K562 (cell line): Measurements from ENCODE around the gene TRIP6. TPM values are rescaled to one million over a fixed set of nuclear protein-coding genes. Genes with fewer than 3 reads are reported as not detected.
A peak's percentile ranks its signal among the peaks of the same experiment; 100 is the strongest.

Experiments used
- HNRNPUL1 ChIP-seq: fragments of 200-400 bp; formaldehyde crosslinking; IDR thresholded peaks from 2 replicates; pipeline ENCODE4 v1.6.1; 2017; ENCODE audit warnings: low read length
- MCM7 ChIP-seq, 2 experiments: fragments of 450-650 bp; IDR thresholded peaks; 2 replicates each; pipeline ENCODE4 v1.6.1; 2016 to 2018
- NRF1 ChIP-seq, 2 experiments: fragments of 450-650 bp; IDR thresholded peaks in 1 of 2; conservative IDR thresholded peaks in 1 of 2; 2 replicates each; pipeline ENCODE4 v1.6.1; 2014; ENCODE audit warnings: mild to moderate bottlenecking in 2 of 2
- SAP30 ChIP-seq: fragments of 200-600 bp; sonication (generic); IDR thresholded peaks from 2 replicates; pipeline ENCODE4 v1.6.1; 2012; ENCODE audit warnings: borderline replicate concordance, low read depth, mild to moderate bottlenecking, moderate library complexity, low read length, control low read depth, inconsistent platforms; ENCODE audit not compliant: insufficient read depth, poor library complexity, severe bottlenecking
- TAL1 ChIP-seq: fragments of 450-650 bp; IDR thresholded peaks from 2 replicates; pipeline ENCODE4 v1.6.1; 2016; ENCODE audit warnings: mild to moderate bottlenecking
- ZFP30 ChIP-seq: fragments of 250-450 bp; sonication (Bioruptor Pico); IDR thresholded peaks from 2 replicates; pipeline ENCODE4 v1.8.0; 2022; ENCODE audit warnings: moderate library complexity, mild to moderate bottlenecking, inconsistent platforms, borderline replicate concordance
- ZNF408 ChIP-seq: fragments of 250-450 bp; sonication (Bioruptor Pico); IDR thresholded peaks from 2 replicates; pipeline ENCODE4 v1.4.0; 2020; ENCODE audit warnings: low read depth, mild to moderate bottlenecking, moderate library complexity
- polyA plus RNA-seq, 8 experiments: library from polyadenylated mRNA; depleted of rRNA in 4 of 8; stranded (reverse) in 5 of 8; unstranded in 3 of 8; fragments of >200 nt; fragmentation: Nextera tagmentation in 2 of 8; fragmentation: Illumina TruSeq in 1 of 8; extraction: Ambion mirVana in 2 of 8; extraction: Trizol in 1 of 8; gene quantifications; 2 replicates each; pipeline versions ENCODE4 v1.2.1 to v1.2.3, GENCODE V29; 2011 to 2014; ENCODE audit warnings: inconsistent platforms in 1 of 8, missing spikeins in 1 of 8
- total RNA-seq, 7 experiments: library from RNA; depleted of rRNA in 6 of 7; stranded (reverse); fragments of >200 nt in 6 of 7; fragmentation: Illumina TruSeq in 2 of 7; extraction: Trizol in 2 of 7; gene quantifications; 2 replicates each; pipeline versions ENCODE4 v1.2.1 to v1.2.3, GENCODE V29; 2011 to 2021; ENCODE audit warnings: low replicate concordance in 1 of 7
- TF ChIP-seq, protein P1 (sequence below): fragments of 450-650 bp; IDR thresholded peaks from 2 replicates; pipeline ENCODE4 v1.7.1; 2018; ENCODE audit warnings: mild to moderate bottlenecking, low read depth; ENCODE audit not compliant: partially characterized antibody
- TF ChIP-seq, protein P2 (sequence below): fragments of 450-650 bp; IDR thresholded peaks from 2 replicates; pipeline ENCODE4 v1.6.1; 2016; ENCODE audit warnings: antibody characterized with exemption
- TF ChIP-seq, protein P3 (sequence below), 3 experiments: IDR thresholded peaks in 2 of 3; conservative IDR thresholded peaks in 1 of 3; 2 replicates each; pipeline ENCODE4 v1.5.1; 2011 to 2012; ENCODE audit warnings: low read length in 3 of 3, mild to moderate bottlenecking in 3 of 3, control low read depth in 2 of 3, improper control_type of control experiment in 1 of 3, inconsistent platforms in 1 of 3, low read depth in 1 of 3, mixed read lengths in 1 of 3, moderate library complexity in 1 of 3; ENCODE audit not compliant: insufficient read depth in 2 of 3
- TF ChIP-seq, protein P4 (sequence below): fragments of 250-450 bp; sonication (Bioruptor Pico); IDR thresholded peaks from 2 replicates; pipeline ENCODE4 v1.6.1; 2021; ENCODE audit warnings: mild to moderate bottlenecking
- TF ChIP-seq, protein P5 (sequence below): fragments of 450-650 bp; IDR thresholded peaks from one replicate; pipeline ENCODE4 v1.6.1; 2018; ENCODE audit warnings: mild to moderate bottlenecking, moderate library complexity; ENCODE audit not compliant: partially characterized antibody
- TF ChIP-seq, protein P6 (sequence below), 3 experiments: fragments of 200-800 bp in 1 of 3; sonication (Bioruptor generic) in 1 of 3; sonication (generic) in 1 of 3; formaldehyde crosslinking in 1 of 3; IDR thresholded peaks; 2 replicates each; pipeline versions ENCODE4 v1.6.1 to v1.8.0; 2016 to 2022; ENCODE audit warnings: mild to moderate bottlenecking in 2 of 3, missing compliant biosample characterization in 2 of 3, missing genetic modification characterization in 2 of 3, missing genetic modification reagents in 1 of 3

TRIP6 gene
- total and polyA plus RNA-seq, 9 of the 15 experiments (the other 6 are each of a cell fraction or from before 2014, with no cell fraction given), result 5.9 to 141 (median 54.0) TPM

DNA sequence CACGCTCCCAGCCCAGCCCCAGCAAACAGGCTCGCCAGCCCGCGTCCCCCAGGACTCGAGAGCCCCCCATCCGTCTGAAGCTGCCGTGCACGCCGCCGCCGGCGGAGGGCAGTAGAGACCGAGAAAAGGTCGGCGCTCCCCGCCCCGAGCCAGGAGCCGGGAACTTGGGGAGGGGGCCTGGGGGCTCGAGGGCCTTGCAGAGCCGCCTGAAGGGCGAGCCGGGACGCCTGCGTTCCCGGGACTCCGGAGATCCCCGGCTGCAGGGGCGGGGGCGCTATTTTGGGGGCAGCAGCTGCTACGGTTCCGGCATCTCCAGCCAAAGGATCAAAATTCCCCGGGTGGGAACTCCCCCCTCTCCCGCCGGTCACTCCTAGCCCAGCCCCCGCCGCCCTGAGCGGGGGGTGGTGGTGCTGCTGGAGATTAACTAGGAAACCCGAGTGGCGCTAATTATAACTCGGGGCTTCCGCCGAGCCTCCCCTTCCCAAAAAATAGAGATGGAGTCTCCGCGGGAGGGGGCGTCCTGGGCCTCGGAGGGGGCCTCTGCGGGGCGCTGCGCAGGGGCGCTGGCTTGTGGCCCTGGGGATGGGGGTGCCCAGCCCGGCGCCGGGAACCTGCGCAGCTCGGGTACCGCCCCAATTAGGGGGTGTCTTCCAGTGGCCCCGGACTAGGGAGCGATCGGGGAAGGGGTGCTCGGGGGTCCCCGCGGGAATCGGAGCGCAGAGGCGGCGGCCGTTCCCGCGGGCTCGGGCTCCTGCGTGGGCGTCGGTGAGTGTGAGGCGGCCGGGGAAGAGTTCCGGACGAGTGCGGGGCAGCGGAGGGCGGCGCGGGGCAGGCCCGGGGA is 27.9 kb downstream of the TRIP6 start (continued):
- TF ChIP-seq, protein P1, sequence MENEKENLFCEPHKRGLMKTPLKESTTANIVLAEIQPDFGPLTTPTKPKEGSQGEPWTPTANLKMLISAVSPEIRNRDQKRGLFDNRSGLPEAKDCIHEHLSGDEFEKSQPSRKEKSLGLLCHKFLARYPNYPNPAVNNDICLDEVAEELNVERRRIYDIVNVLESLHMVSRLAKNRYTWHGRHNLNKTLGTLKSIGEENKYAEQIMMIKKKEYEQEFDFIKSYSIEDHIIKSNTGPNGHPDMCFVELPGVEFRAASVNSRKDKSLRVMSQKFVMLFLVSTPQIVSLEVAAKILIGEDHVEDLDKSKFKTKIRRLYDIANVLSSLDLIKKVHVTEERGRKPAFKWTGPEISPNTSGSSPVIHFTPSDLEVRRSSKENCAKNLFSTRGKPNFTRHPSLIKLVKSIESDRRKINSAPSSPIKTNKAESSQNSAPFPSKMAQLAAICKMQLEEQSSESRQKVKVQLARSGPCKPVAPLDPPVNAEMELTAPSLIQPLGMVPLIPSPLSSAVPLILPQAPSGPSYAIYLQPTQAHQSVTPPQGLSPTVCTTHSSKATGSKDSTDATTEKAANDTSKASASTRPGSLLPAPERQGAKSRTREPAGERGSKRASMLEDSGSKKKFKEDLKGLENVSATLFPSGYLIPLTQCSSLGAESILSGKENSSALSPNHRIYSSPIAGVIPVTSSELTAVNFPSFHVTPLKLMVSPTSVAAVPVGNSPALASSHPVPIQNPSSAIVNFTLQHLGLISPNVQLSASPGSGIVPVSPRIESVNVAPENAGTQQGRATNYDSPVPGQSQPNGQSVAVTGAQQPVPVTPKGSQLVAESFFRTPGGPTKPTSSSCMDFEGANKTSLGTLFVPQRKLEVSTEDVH, result no peak
- TF ChIP-seq, protein P2, sequence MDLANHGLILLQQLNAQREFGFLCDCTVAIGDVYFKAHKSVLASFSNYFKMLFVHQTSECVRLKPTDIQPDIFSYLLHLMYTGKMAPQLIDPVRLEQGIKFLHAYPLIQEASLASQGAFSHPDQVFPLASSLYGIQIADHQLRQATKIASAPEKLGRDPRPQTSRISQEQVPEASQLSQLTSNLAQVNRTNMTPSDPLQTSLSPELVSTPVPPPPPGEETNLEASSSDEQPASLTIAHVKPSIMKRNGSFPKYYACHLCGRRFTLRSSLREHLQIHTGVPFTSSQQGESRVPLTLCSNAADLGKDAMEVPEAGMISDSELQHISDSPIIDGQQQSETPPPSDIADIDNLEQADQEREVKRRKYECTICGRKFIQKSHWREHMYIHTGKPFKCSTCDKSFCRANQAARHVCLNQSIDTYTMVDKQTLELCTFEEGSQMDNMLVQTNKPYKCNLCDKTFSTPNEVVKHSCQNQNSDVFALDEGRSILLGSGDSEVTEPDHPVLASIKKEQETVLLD, result 0 out of 2 replicates have a peak, but pooled peaks have one; percentile 14
- TF ChIP-seq, protein P3, sequence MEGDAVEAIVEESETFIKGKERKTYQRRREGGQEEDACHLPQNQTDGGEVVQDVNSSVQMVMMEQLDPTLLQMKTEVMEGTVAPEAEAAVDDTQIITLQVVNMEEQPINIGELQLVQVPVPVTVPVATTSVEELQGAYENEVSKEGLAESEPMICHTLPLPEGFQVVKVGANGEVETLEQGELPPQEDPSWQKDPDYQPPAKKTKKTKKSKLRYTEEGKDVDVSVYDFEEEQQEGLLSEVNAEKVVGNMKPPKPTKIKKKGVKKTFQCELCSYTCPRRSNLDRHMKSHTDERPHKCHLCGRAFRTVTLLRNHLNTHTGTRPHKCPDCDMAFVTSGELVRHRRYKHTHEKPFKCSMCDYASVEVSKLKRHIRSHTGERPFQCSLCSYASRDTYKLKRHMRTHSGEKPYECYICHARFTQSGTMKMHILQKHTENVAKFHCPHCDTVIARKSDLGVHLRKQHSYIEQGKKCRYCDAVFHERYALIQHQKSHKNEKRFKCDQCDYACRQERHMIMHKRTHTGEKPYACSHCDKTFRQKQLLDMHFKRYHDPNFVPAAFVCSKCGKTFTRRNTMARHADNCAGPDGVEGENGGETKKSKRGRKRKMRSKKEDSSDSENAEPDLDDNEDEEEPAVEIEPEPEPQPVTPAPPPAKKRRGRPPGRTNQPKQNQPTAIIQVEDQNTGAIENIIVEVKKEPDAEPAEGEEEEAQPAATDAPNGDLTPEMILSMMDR (IDR thresholded peaks at IDR 0.05 in 2 of 3, conservative IDR thresholded peaks at IDR 0.05 in 1 of 3; ENCODE audit: insufficient read depth in 2 of 3, low read depth in 1 of 3, low read length in 3 of 3), result peak; percentile 87 to 88 (median 87)
- TF ChIP-seq, protein P4, sequence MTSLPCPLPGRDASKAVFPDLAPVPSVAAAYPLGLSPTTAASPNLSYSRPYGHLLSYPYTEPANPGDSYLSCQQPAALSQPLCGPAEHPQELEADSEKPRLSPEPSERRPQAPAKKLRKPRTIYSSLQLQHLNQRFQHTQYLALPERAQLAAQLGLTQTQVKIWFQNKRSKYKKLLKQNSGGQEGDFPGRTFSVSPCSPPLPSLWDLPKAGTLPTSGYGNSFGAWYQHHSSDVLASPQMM (CRISPR knock-in tag), result no peak
- TF ChIP-seq, protein P5, sequence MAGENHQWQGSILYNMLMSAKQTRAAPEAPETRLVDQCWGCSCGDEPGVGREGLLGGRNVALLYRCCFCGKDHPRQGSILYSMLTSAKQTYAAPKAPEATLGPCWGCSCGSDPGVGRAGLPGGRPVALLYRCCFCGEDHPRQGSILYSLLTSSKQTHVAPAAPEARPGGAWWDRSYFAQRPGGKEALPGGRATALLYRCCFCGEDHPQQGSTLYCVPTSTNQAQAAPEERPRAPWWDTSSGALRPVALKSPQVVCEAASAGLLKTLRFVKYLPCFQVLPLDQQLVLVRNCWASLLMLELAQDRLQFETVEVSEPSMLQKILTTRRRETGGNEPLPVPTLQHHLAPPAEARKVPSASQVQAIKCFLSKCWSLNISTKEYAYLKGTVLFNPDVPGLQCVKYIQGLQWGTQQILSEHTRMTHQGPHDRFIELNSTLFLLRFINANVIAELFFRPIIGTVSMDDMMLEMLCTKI, result no peak
- TF ChIP-seq, protein P6, sequence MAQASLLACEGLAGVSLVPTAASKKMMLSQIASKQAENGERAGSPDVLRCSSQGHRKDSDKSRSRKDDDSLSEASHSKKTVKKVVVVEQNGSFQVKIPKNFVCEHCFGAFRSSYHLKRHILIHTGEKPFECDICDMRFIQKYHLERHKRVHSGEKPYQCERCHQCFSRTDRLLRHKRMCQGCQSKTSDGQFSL (CRISPR knock-in tag; IDR thresholded peaks at IDR 0.05), result peak; percentile 54
- TF ChIP-seq, protein P6 (tag; IDR thresholded peaks at IDR 0.05), result peak in 1 of 2 experiments; percentile 58; a peak in 1 of 4 replicates
- TF ChIP-seq TAL1 (no peak), MCM7 (IDR thresholded peaks at IDR 0.05) (no peak), HNRNPUL1 (no peak), SAP30 (no peak), ZFP30 (CRISPR knock-in tag) (no peak), ZNF408 (no peak), NRF1 (conservative IDR thresholded peaks at IDR 0.05 in 1 of 2, IDR thresholded peaks at IDR 0.05 in 1 of 2) (peak; percentile 65 to 72)
